Stromal cell of bone marrow (primary cell): ENCODE measurements around the gene VCL.
"Not testable (repeated sequence)": the region's sequence is repeated elsewhere in the genome, so short reads cannot be mapped to it uniquely, and the experiment has no call there.

Experiments used
- DNase-seq: peaks from one replicate; pipeline ENCODE4 v3.0.0-alpha.2; 2012; ENCODE audit warnings: low read depth

Gene VCL

GRCh38 chr10:73997787-73998622 is at the start of gene VCL:
Gene VCL, plus strand, starts transcription at chr10:73998116. Its CDS starts 92 bp downstream, at chr10:73998208.
- DNase-seq, result peak; percentile 96

GRCh38 chr10:73948947-73949633 is 48.8 kb upstream of the VCL start:
- no peak for DNase-seq

GRCh38 chr10:73950155-73950948 is 47.6 kb upstream of the VCL start:
- DNase-seq, result no peak

- DNase-seq, result peak; percentile 58
These were observed 44.3 kb upstream of the VCL start for GRCh38 chr10:73953665-73954064.

GRCh38 chr10:73954737-73955136 is 43.2 kb upstream of the VCL start:
- DNase-seq, result no peak

- no peak for DNase-seq
These were observed 42.2 kb upstream of the VCL start for GRCh38 chr10:73955719-73956118.

GRCh38 chr10:73956476-73957359 is 41.2 kb upstream of the VCL start:
- no peak for DNase-seq

- no peak for DNase-seq
These were observed 38.3 kb upstream of the VCL start for GRCh38 chr10:73959484-73960243.

- DNase-seq, result no peak
These were observed 35.5 kb upstream of the VCL start for GRCh38 chr10:73962386-73962785.

GRCh38 chr10:73963533-73963932 is 34.4 kb upstream of the VCL start:
- DNase-seq, result not testable (repeated sequence)

- DNase-seq, result no peak
These were observed 33.2 kb upstream of the VCL start for GRCh38 chr10:73964743-73965142.

- not testable (repeated sequence) for DNase-seq
These were observed 32.5 kb upstream of the VCL start for GRCh38 chr10:73965267-73965889.

GRCh38 chr10:73965890-73966768 is 31.8 kb upstream of the VCL start:
- DNase-seq, result peak; percentile 99

- DNase-seq, result no peak
These were observed 30.9 kb upstream of the VCL start for GRCh38 chr10:73967022-73967429.

- no peak for DNase-seq
These were observed 30.4 kb upstream of the VCL start for GRCh38 chr10:73967544-73967943.

GRCh38 chr10:73968098-73968521 is 29.8 kb upstream of the VCL start:
- no peak for DNase-seq

- DNase-seq, result no peak
These were observed 28.6 kb upstream of the VCL start for GRCh38 chr10:73969224-73969841.

GRCh38 chr10:73970845-73971244 is 27.1 kb upstream of the VCL start:
- DNase-seq, result no peak
